Psoas muscle (tissue), 8 donors: ENCODE data around the gene IFI6. TPM values are rescaled to one million over a fixed set of nuclear protein-coding genes. Genes with fewer than 3 reads are reported as not detected.

ENCODE experiments used
- ATAC-seq, 4 donors: fragments of 200-7000 bp; cut with Tn5 transposase; one replicate each; pipeline ENCODE4 v1.9.1; 2020; ENCODE audit warnings: moderate library complexity in 3 of 4, mild to moderate bottlenecking in 2 of 4
- DNase-seq, 2 donors: peaks; one replicate each; pipeline ENCODE4 v3.0.0-alpha.2; 2020
- H3K27ac ChIP-seq: fragments of 200-600 bp; one replicate; pipeline ENCODE4 v1.8.0; 2022
- H3K27me3 ChIP-seq, 3 donors: fragments of 200-600 bp in 1 of 3; one replicate each; pipeline versions ENCODE4 v1.6.1 to v1.8.0; 2013 to 2022; ENCODE audit warnings: low read length in 2 of 3, mild to moderate bottlenecking in 2 of 3, moderate library complexity in 1 of 3; ENCODE audit not compliant: insufficient read depth in 3 of 3
- H3K36me3 ChIP-seq, 2 donors: fragments of 200-600 bp in 1 of 2; one replicate each; pipeline versions ENCODE4 v1.6.1 to v1.8.0; 2013 to 2022; ENCODE audit warnings: low read depth in 1 of 2, mild to moderate bottlenecking in 1 of 2, moderate library complexity in 1 of 2; ENCODE audit not compliant: insufficient read depth in 1 of 2
- H3K4me1 ChIP-seq: fragments of 200-600 bp; one replicate; pipeline ENCODE4 v1.8.0; 2022
- H3K4me3 ChIP-seq: fragments of 200-600 bp; one replicate; pipeline ENCODE4 v1.8.0; 2022; ENCODE audit warnings: mild to moderate bottlenecking
- H3K9me3 ChIP-seq: fragments of 200-600 bp; one replicate; pipeline ENCODE4 v1.8.0; 2022
- CTCF ChIP-seq: fragments of 200-600 bp; IDR thresholded peaks from one replicate; pipeline ENCODE4 v1.8.0; 2022; ENCODE audit warnings: antibody characterized with exemption
- WGBS, 3 donors: extraction: QIAGEN DNeasy Blood & Tissue Kit; methylation state at CpG; one replicate each; pipeline versions ENCODE4 v1.1.6 to v1.1.7; 2013; 5-methylcytosine and 5-hydroxymethylcytosine counted together
- intact Hi-C, 2 donors: fragments of 100-400 bp; cut with DNase I; formaldehyde crosslinking; loops; one replicate each; pipeline versions ENCODE4 v1.11.0 to v1.14.2; 2022
- polyA plus RNA-seq, 3 donors: library from polyadenylated mRNA; stranded (reverse); fragments of 200-250 nt; gene quantifications; one replicate each; pipeline ENCODE4 v1.2.3, GENCODE V29; 2013
- total RNA-seq, 4 donors: library from RNA; stranded (reverse); fragmentation: NEBNext Ultra II Directional in 2 of 4; extraction: Animal tissue kit (Norgen Biotek cat#: 25700) in 2 of 4; gene quantifications; one replicate each; pipeline versions ENCODE4 v1.2.1 to v1.2.4, GENCODE V29; 2021 to 2023
- donor health status: healthy with polysubstance abuse.
- donor health status: DM: no; HTN: no; CAD: no; lungs with moderate emphysema.
- donor health status: Bipolar disorder and iron deficiency.
- donor health status: healthy.
- donor health status: DM: yes; HTN: yes; CAD: no.
- donor health status: DM: no; HTN: no; CAD: no.
- donor health status: DM: no; HTN: no; CAD: no.
- donor health status: DM: yes; HTN: yes; CAD: no.

Gene IFI6
- total and polyA plus RNA-seq, 7 donors: 7.8 to 25.8 (median 18.6) TPM

GRCh38 chr1:27660300-27660835 is 11.6 kb downstream of the IFI6 start:
- Histone ChIP-seq H3K4me3 (peak overlapping the region; percentile 72), H3K4me1 (peaks cover 15% of the 10 kb centered on the region), H3K36me3 (no peaks in the 10 kb centered on the region), H3K27me3 (no peaks in the 10 kb centered on the region), H3K27ac (peak overlapping the region; percentile 89), H3K9me3 (no peaks in the 10 kb centered on the region)
- DNase-seq: no peak
- peak; percentile 17 to 51 (median 34) for ATAC-seq
- intact Hi-C loops: loop anchor here in 1 of 2 donors (5.0 kb wide), 2 partner anchors 258 to 363 kb away; no protein-coding TSS in a partner anchor
- no peak for TF ChIP-seq CTCF
- WGBS, 3 donors: 43 to 54% (median 51%) methylated on average over 10 of the region's 10 CpGs

GRCh38 chr1:27659497-27660299 is 12.3 kb downstream of the IFI6 start:
- 6 to 13% (median 9%) methylated on average over 43 to 78 of the region's 78 CpGs for WGBS, 3 donors
- intact Hi-C loops: loop anchor here in 1 of 2 donors (5.0 kb wide), 2 partner anchors 257 to 362 kb away; no protein-coding TSS in a partner anchor
- no peak for TF ChIP-seq CTCF
- peak overlapping the region; percentile 72 for H3K4me3 ChIP-seq
- H3K27ac ChIP-seq: peak overlapping the region; percentile 89
- ATAC-seq (peak; percentile 80 to 87 (median 84)), DNase-seq (peak; percentile 92 to 95)
- no peaks in the 10 kb centered on the region for H3K36me3 ChIP-seq
- no peaks in the 10 kb centered on the region for H3K9me3 ChIP-seq
- no peaks in the 10 kb centered on the region for H3K27me3 ChIP-seq
- peaks cover 15% of the 10 kb centered on the region for H3K4me1 ChIP-seq

GRCh38 chr1:27658951-27659496 is 13.0 kb downstream of the IFI6 start:
- WGBS, 3 donors: 46 to 54% (median 48%) methylated on average over 7 of the region's 7 CpGs
- Histone ChIP-seq H3K4me1 (peaks cover 15% of the 10 kb centered on the region), H3K36me3 (no peaks in the 10 kb centered on the region), H3K9me3 (no peaks in the 10 kb centered on the region), H3K27ac (peak overlapping the region; percentile 89), H3K27me3 (no peaks in the 10 kb centered on the region), H3K4me3 (no peak overlapping the region)
- ATAC-seq: peak; percentile 16 to 57 (median 38)
- DNase-seq: peak; percentile 40 to 65
- intact Hi-C loops: no loop called here
- no peak for TF ChIP-seq CTCF

- H3K9me3 ChIP-seq: no peaks in the 10 kb centered on the region
- no peaks in the 10 kb centered on the region for H3K36me3 ChIP-seq
- no peak for TF ChIP-seq CTCF
- H3K4me3 ChIP-seq: no peak overlapping the region
- 71 to 76% (median 74%) methylated on average over 7 of the region's 7 CpGs for WGBS, 3 donors
- no peaks in the 10 kb centered on the region for H3K27me3 ChIP-seq
- H3K27ac ChIP-seq: peak overlapping the region; percentile 53
- peaks cover 13% of the 10 kb centered on the region for H3K4me1 ChIP-seq
- DNase-seq (peak; percentile 80 to 86), ATAC-seq (peak; percentile 33 to 67 (median 54))
- intact Hi-C loops: no loop called here
Observed at GRCh38 chr1:27656157-27656893, 15.7 kb downstream of the IFI6 start.
